GM19395 (cell line): ENCODE measurements around the gene PAK5.

Experiments
- ATAC-seq: cut with Tn5 transposase; IDR thresholded peaks from one replicate; pipeline ENCODE4 v1.9.1; 2021; ENCODE audit warnings: mild to moderate bottlenecking, moderate library complexity; ENCODE audit not compliant: unreplicated experiment

Gene PAK5

GRCh38 chr20:9581509-9581908 lies 257.4 kb downstream of the PAK5 start:
- no peak for ATAC-seq

- ATAC-seq, result no peak
These were observed 260.3 kb downstream of the PAK5 start for GRCh38 chr20:9578594-9578993.

GRCh38 chr20:9577397-9577796 lies 261.5 kb downstream of the PAK5 start:
- no peak for ATAC-seq

GRCh38 chr20:9576695-9577094 lies 262.2 kb downstream of the PAK5 start:
- no peak for ATAC-seq

- no peak for ATAC-seq
These were observed 263.0 kb downstream of the PAK5 start for GRCh38 chr20:9575836-9576235.

- ATAC-seq, result no peak
These were observed 264.1 kb downstream of the PAK5 start for GRCh38 chr20:9574776-9575175.

- no peak for ATAC-seq
These were observed 264.7 kb downstream of the PAK5 start for GRCh38 chr20:9574181-9574580.

- no peak for ATAC-seq
These were observed 265.3 kb downstream of the PAK5 start for GRCh38 chr20:9573335-9574151.

- no peak for ATAC-seq
These were observed 266.2 kb downstream of the PAK5 start for GRCh38 chr20:9572670-9573069.

- ATAC-seq, result no peak
These were observed 267.1 kb downstream of the PAK5 start for GRCh38 chr20:9571783-9572182.

- ATAC-seq, result no peak
These were observed 268.3 kb downstream of the PAK5 start for GRCh38 chr20:9570612-9571011.

- ATAC-seq, result no peak
These were observed 271.9 kb downstream of the PAK5 start for GRCh38 chr20:9566977-9567376.

GRCh38 chr20:9565910-9566550 lies 272.8 kb downstream of the PAK5 start:
- ATAC-seq, result no peak

- ATAC-seq, result no peak
These were observed 281.5 kb downstream of the PAK5 start for GRCh38 chr20:9557411-9557810.

- ATAC-seq, result no peak
These were observed 283.1 kb downstream of the PAK5 start for GRCh38 chr20:9555781-9556180.

- no peak for ATAC-seq
These were observed 286.9 kb downstream of the PAK5 start for GRCh38 chr20:9551808-9552550.

- ATAC-seq, result no peak
These were observed 288.0 kb downstream of the PAK5 start for GRCh38 chr20:9550871-9551270.

GRCh38 chr20:9550283-9550682 lies 288.6 kb downstream of the PAK5 start:
- ATAC-seq, result no peak

GRCh38 chr20:9543214-9543613 lies 295.7 kb downstream of the PAK5 start:
- ATAC-seq, result no peak

GRCh38 chr20:9535449-9535848 lies 303.4 kb downstream of the PAK5 start:
- no peak for ATAC-seq

GRCh38 chr20:9534025-9534424 lies 304.9 kb downstream of the PAK5 start:
- no peak for ATAC-seq
